ENCODE measurements around the gene EFS.

DNA sequence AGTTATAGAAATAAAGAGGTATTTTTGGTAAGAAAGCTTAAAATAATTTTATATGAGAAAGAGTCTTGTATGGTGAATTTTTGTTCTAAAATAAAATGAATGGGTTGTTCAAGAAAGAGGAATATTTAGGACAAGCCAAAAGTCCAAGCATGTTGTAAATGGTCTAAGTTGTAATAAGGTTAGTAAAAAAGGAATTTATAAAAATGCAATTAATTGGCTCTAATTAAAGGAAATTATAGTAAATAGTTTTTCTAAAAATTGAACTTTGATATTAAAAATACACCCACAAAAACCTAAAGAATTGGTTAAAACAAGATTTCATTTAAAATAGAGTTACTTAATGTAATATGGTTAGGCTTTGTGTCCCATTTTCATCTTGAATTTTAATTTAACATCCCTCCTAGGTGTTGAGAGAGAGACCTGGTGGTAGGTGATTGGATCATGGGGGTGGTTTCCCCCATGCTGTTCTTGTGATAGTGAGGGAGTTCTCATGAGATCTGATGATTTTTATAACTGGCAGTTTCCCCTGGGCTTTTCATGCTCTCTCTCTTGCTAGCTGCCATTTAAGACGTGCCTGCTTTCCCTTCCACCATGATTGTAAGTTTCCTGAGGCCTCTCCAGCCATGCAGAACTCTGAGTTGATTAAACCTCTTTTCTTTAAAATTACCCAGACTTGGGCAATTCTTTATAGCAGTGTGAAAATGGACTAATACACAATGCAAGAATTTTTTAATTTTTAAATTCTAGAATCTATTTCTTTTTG lies 25.3 kb downstream of the EFS start:
- TF ChIP-seq, protein P1, sequence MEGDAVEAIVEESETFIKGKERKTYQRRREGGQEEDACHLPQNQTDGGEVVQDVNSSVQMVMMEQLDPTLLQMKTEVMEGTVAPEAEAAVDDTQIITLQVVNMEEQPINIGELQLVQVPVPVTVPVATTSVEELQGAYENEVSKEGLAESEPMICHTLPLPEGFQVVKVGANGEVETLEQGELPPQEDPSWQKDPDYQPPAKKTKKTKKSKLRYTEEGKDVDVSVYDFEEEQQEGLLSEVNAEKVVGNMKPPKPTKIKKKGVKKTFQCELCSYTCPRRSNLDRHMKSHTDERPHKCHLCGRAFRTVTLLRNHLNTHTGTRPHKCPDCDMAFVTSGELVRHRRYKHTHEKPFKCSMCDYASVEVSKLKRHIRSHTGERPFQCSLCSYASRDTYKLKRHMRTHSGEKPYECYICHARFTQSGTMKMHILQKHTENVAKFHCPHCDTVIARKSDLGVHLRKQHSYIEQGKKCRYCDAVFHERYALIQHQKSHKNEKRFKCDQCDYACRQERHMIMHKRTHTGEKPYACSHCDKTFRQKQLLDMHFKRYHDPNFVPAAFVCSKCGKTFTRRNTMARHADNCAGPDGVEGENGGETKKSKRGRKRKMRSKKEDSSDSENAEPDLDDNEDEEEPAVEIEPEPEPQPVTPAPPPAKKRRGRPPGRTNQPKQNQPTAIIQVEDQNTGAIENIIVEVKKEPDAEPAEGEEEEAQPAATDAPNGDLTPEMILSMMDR (IDR thresholded peaks at IDR 0.05) = no peak
- TF ChIP-seq EZH2 (IDR thresholded peaks at IDR 0.05; ENCODE audit: borderline replicate concordance, insufficient read depth, low read depth, low read length, poor library complexity, severe bottlenecking) = no peak

Measured in B cell (primary cell).